Ascending aorta (tissue), 2 donors: ENCODE measurements around the gene CD7. TPM values are rescaled to one million over a fixed set of nuclear protein-coding genes. Genes with fewer than 3 reads are reported as not detected.

Experiments used
- DNase-seq, 2 donors: peaks; one replicate each; pipeline ENCODE4 v3.0.0-alpha.2; 2019; ENCODE audit warnings: low spot score in 2 of 2
- H3K27ac ChIP-seq, 2 donors: fragments of 200-600 bp; sonication (generic); one replicate each; pipeline ENCODE4 v1.5.1; 2016 to 2017; ENCODE audit warnings: mild to moderate bottlenecking in 1 of 2
- H3K27me3 ChIP-seq: fragments of 200-600 bp; sonication (generic); one replicate; pipeline ENCODE4 v1.5.1; 2017
- H3K36me3 ChIP-seq, 2 donors: fragments of 200-600 bp; sonication (generic); one replicate each; pipeline ENCODE4 v1.5.1; 2016
- H3K4me1 ChIP-seq, 2 donors: fragments of 200-600 bp; sonication (generic); one replicate each; pipeline ENCODE4 v1.5.1; 2016 to 2017; ENCODE audit warnings: mild to moderate bottlenecking in 1 of 2
- H3K4me3 ChIP-seq, 2 donors: fragments of 200-600 bp; sonication (generic); one replicate each; pipeline ENCODE4 v1.5.1; 2016 to 2017; ENCODE audit warnings: mild to moderate bottlenecking in 1 of 2
- H3K9me3 ChIP-seq, 2 donors: fragments of 200-600 bp; sonication (generic); one replicate each; pipeline ENCODE4 v1.5.1; 2016
- intact Hi-C: fragments of 100-400 bp; cut with DNase I; formaldehyde crosslinking; loops from one replicate; pipeline ENCODE4 v1.15.1; 2023
- total RNA-seq: library from RNA; depleted of rRNA; stranded (reverse); fragments of >200 nt; gene quantifications from one replicate; pipeline ENCODE4 v1.1.0, GENCODE V29; 2016
- TF ChIP-seq, protein P1 (sequence below), 3 experiments: fragments of 200-600 bp in 2 of 3; fragments of 450-650 bp in 1 of 3; sonication (generic) in 2 of 3; IDR thresholded peaks; one replicate each; pipeline ENCODE4 v1.5.1; 2016 to 2019; ENCODE audit warnings: antibody characterized with exemption in 3 of 3, mild to moderate bottlenecking in 1 of 3, moderate library complexity in 1 of 3

Gene CD7
- total RNA-seq, 1 donor from 2014 or later = 6.7 TPM

DNA sequence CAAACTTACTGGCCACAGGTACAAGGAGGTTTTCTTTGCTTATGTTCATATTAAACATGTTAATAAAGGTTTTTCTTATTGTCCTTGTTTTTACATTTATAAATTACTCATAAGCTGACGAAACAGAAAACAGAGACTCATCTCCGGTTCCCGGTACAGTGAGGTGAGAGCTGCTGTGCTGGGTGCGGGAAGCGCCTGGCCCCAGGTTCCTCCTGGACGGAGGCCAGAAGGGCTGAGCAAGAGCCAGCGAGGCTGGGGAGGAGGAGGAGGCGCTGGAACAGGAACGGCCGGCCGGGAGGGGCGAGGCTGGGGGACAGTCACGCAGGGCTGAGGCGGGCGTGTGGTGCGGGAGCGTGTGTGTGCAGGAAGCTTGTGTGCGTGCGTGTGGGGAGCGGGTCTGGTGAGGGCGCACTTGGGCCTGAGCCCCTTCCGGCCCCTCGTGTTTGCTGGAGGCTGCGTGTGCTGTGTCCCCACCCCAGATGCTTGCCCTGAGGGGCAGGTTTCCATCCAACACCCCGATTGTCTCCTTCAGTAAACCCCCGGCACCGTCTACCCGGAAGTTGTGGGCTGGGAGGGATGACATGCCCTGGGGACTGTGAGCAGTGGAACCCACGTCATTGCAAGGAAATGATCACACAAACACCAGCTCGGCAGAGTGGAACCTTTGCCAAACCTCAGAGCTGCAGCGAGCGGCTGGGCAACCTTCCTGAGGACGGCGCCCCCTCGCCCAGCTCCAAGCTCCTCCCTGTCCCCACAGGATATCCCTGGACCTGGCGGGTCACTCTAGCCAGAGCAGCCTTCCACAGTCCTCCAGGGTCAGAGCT lies 19.5 kb downstream of the CD7 start:
- H3K9me3 ChIP-seq = no peaks in the 10 kb centered on the region
- peak overlapping the region; percentile 83 to 90 for H3K27ac ChIP-seq
- no peaks in the 10 kb centered on the region for H3K36me3 ChIP-seq
- H3K4me3 ChIP-seq = peak overlapping the region; percentile 54 to 67
- peak; percentile 91 to 96 for DNase-seq
- H3K4me1 ChIP-seq = peaks cover 12 to 31% of the 10 kb centered on the region in 2 donors
- TF ChIP-seq, protein P1, sequence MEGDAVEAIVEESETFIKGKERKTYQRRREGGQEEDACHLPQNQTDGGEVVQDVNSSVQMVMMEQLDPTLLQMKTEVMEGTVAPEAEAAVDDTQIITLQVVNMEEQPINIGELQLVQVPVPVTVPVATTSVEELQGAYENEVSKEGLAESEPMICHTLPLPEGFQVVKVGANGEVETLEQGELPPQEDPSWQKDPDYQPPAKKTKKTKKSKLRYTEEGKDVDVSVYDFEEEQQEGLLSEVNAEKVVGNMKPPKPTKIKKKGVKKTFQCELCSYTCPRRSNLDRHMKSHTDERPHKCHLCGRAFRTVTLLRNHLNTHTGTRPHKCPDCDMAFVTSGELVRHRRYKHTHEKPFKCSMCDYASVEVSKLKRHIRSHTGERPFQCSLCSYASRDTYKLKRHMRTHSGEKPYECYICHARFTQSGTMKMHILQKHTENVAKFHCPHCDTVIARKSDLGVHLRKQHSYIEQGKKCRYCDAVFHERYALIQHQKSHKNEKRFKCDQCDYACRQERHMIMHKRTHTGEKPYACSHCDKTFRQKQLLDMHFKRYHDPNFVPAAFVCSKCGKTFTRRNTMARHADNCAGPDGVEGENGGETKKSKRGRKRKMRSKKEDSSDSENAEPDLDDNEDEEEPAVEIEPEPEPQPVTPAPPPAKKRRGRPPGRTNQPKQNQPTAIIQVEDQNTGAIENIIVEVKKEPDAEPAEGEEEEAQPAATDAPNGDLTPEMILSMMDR (IDR thresholded peaks at IDR 0.05) = peak in 1 of 3 experiments; percentile 10
- no peaks in the 10 kb centered on the region for H3K27me3 ChIP-seq
- intact Hi-C loops = loop anchor here (1.0 kb wide), 2 partner anchors 25 to 31 kb away; partner anchors contain the start of gene CSNK1D

DNA sequence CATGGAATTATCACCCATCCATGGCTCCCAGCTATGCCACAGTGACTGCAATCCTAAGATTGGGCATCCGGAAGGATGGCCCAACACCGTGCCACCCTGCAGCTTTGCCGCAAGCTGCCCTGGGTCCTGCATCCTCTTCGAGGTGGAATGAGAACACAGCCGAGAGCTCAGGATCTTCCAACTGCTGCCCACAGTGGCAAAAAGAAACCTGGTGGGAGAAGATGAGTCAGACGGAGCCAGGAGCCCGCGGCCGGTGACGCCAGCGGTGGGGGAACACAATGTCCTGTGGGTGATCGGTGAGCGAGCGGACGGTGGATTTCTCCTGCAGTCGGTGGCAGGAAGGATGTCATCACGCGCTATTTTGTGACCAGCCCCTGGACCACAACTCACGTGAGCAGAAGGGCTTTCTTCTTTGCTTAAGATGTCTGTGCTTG lies 20.1 kb downstream of the CD7 start:
- H3K27me3 ChIP-seq = no peaks in the 10 kb centered on the region
- H3K27ac ChIP-seq = peak overlapping the region; percentile 83 to 90
- intact Hi-C loops = no loop called here
- DNase-seq = peak; percentile 81 to 94
- no peaks in the 10 kb centered on the region for H3K9me3 ChIP-seq
- H3K36me3 ChIP-seq = no peaks in the 10 kb centered on the region
- peaks cover 12 to 33% of the 10 kb centered on the region in 2 donors for H3K4me1 ChIP-seq
- TF ChIP-seq, protein P1 (IDR thresholded peaks at IDR 0.05) = no peak
- peak overlapping the region; percentile 54 to 67 for H3K4me3 ChIP-seq

DNA sequence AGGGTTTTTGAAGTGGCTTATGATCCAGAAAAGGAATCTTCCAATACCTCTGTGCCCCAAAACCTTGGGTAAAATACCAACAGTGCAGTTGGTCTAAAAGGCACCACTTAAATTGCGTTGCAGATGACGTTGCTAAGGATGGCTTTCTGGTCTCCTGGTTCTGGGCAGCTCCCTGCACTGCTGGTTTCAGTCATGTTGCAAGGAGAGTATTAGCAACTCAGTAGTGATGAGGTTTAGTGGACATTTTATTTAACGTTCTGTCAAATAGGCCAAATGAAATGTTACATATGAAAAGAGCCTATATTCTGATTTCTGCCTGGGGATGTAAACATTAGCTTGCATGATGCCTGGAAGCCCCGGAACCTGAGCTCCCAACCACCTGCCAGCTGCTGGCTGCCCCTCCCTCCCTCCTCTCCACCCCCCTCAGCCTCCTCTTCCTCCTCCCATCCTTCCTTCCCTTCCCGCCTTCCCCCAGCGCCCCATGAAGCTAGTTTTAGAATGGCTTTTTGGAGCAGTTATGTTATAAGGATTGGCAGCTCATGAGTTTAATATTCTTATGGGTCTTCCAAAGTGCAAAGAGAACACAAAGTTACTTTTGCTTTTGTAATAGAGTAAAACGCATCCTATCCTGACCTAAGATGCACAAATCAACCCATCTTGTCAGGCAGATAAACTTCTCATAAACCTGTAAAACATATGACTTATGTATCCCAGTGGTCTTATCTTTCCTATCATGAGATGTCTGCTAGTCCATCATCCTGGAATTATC lies 20.7 kb downstream of the CD7 start:
- intact Hi-C loops = no loop called here
- H3K4me1 ChIP-seq = peaks cover 12 to 37% of the 10 kb centered on the region in 2 donors
- no peaks in the 10 kb centered on the region for H3K36me3 ChIP-seq
- DNase-seq = no peak
- H3K27ac ChIP-seq = peak overlapping the region; percentile 83 to 90
- H3K9me3 ChIP-seq = no peaks in the 10 kb centered on the region
- H3K27me3 ChIP-seq = no peaks in the 10 kb centered on the region
- TF ChIP-seq, protein P1 (IDR thresholded peaks at IDR 0.05) = no peak
- H3K4me3 ChIP-seq = peak overlapping the region; percentile 54 to 67

DNA sequence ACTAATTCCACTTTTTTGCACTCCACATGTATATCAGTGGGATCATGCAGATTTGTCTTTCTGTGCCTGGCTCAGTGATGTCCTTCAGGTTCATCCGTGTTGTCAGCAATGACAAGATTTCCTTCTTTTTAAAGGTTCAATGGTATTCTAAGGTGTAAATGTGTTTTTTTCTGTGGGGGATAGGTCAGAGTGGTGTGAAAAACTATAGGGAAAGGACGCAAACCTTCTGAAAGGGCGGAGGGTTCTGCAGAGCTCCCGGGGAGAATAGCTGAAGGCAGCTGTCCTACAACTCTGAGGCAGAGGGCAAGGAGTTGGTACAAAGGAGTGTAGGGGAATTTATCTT lies 22.0 kb downstream of the CD7 start:
- TF ChIP-seq, protein P1 (IDR thresholded peaks at IDR 0.05) = no peak
- no peaks in the 10 kb centered on the region for H3K9me3 ChIP-seq
- no peak for DNase-seq
- no peaks in the 10 kb centered on the region for H3K36me3 ChIP-seq
- intact Hi-C loops = no loop called here
- no peak overlapping the region for H3K4me3 ChIP-seq
- peaks cover 12 to 37% of the 10 kb centered on the region in 2 donors for H3K4me1 ChIP-seq
- no peak overlapping the region for H3K27ac ChIP-seq
- no peaks in the 10 kb centered on the region for H3K27me3 ChIP-seq

DNA sequence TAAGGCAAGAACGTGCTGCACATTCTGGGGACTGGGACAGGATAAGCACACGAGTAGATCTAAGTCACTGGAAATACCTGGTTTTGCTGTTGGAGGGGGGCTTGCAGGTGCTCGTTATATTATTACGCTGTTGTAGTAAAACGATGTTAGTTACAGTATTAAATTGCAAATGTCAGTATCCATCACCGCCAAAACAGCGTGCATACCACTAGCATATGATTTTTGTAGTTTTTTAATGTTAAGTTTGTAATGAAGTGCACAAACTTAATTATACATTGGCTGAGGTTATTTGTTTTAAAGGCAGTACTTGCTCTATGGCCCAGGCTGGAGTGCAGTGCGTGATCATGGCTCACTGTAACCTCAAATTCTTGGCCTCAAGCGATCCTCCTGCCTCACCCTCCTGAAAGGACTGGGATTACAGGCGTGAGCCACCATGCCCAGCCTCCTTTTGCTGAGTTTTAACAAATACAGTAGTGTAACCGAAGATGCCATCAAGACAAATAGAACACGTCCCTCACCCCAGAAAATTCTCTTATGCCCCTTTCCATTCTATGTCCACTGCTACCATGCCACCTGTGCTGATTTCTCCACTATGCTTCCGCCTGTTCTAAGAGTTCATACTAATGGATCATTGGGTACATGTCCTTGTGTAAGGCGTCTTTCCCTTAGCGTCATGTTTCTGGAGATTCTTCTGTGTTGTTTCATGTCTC lies 23.2 kb downstream of the CD7 start:
- no peak for DNase-seq
- TF ChIP-seq, protein P1 (IDR thresholded peaks at IDR 0.05) = no peak
- Histone ChIP-seq H3K4me1 (peaks cover 12 to 37% of the 10 kb centered on the region in 2 donors), H3K4me3 (peak overlapping the region in 1 of 2 donors; percentile 97), H3K27me3 (no peaks in the 10 kb centered on the region), H3K27ac (peak overlapping the region; percentile 29 to 98), H3K36me3 (no peaks in the 10 kb centered on the region), H3K9me3 (no peaks in the 10 kb centered on the region)
- intact Hi-C loops = loop anchor here (5.0 kb wide), 1 partner anchor 198 kb away; no protein-coding TSS in a partner anchor
